Neural progenitor cell (in vitro differentiated cells): Measurements from ENCODE around the gene S100A4. TPM values are rescaled to one million over a fixed set of nuclear protein-coding genes. Genes with fewer than 3 reads are reported as not detected.

Experiments used
- DNase-seq: peaks from one replicate; pipeline ENCODE4 v3.0.0-alpha.2; 2016; ENCODE audit warnings: low spot score
- H2AFZ ChIP-seq: fragments of 200-600 bp; sonication (generic); replicated peaks from 2 replicates; pipeline ENCODE4 v1.6.1; 2016; ENCODE audit warnings: antibody characterized with exemption
- H3F3A ChIP-seq: fragments of 200-600 bp; sonication (generic); 2 replicates; pipeline ENCODE4 v1.6.1; 2016; ENCODE audit warnings: antibody characterized with exemption, low read depth
- H3K27ac ChIP-seq: fragments of 200-600 bp; sonication (generic); 2 replicates; pipeline ENCODE4 v1.5.1; 2016; ENCODE audit warnings: mild to moderate bottlenecking
- H3K27me3 ChIP-seq: fragments of 200-600 bp; sonication (generic); 2 replicates; pipeline ENCODE4 v1.6.1; 2016; ENCODE audit warnings: mild to moderate bottlenecking, moderate library complexity
- H3K36me3 ChIP-seq: fragments of 200-600 bp; sonication (generic); 2 replicates; pipeline ENCODE4 v1.5.1; 2016
- H3K4me1 ChIP-seq: fragments of 200-600 bp; sonication (generic); 2 replicates; pipeline ENCODE4 v1.6.1; 2016; ENCODE audit warnings: mixed run types
- H3K4me2 ChIP-seq: fragments of 200-600 bp; sonication (generic); 2 replicates; pipeline ENCODE4 v1.6.1; 2016
- H3K4me3 ChIP-seq: fragments of 200-600 bp; sonication (generic); 2 replicates; pipeline ENCODE4 v1.5.1; 2016
- H3K79me2 ChIP-seq: fragments of 200-600 bp; sonication (generic); 2 replicates; pipeline ENCODE4 v1.6.1; 2016; ENCODE audit warnings: low read depth
- H3K9ac ChIP-seq: fragments of 200-600 bp; sonication (generic); 2 replicates; pipeline ENCODE4 v1.6.1; 2016
- H3K9me3 ChIP-seq: fragments of 200-600 bp; sonication (generic); 2 replicates; pipeline ENCODE4 v1.5.1; 2016; ENCODE audit warnings: low read depth
- H4K20me1 ChIP-seq: fragments of 200-600 bp; sonication (generic); 2 replicates; pipeline ENCODE4 v1.6.1; 2016; ENCODE audit warnings: low read depth
- H3K27ac Mint-ChIP-seq: 3 replicates; pipeline ENCODE4 v1.8.0; 2021; ENCODE audit warnings: mixed read lengths
- H3K27me3 Mint-ChIP-seq: 2 replicates; pipeline ENCODE4 v1.8.0; 2022; ENCODE audit warnings: low read depth, mild to moderate bottlenecking, inconsistent platforms, moderate library complexity, mixed read lengths; ENCODE audit not compliant: insufficient read depth
- H3K36me3 Mint-ChIP-seq: 3 replicates; pipeline ENCODE4 v1.8.0; 2021; ENCODE audit warnings: mixed read lengths
- H3K4me1 Mint-ChIP-seq: 3 replicates; pipeline ENCODE4 v1.8.0; 2021; ENCODE audit warnings: mixed read lengths
- H3K4me3 Mint-ChIP-seq: 3 replicates; pipeline ENCODE4 v1.8.0; 2021; ENCODE audit warnings: mild to moderate bottlenecking, moderate library complexity, mixed read lengths
- H3K9me3 Mint-ChIP-seq: 3 replicates; pipeline ENCODE4 v1.8.0; 2020; ENCODE audit warnings: mixed read lengths
- EZH2 ChIP-seq: fragments of 200-600 bp; sonication (generic); IDR thresholded peaks from 2 replicates; pipeline ENCODE4 v1.6.1; 2017; ENCODE audit warnings: antibody characterized with exemption, mild to moderate bottlenecking, moderate library complexity
- EZH2phosphoT487 ChIP-seq: fragments of 200-600 bp; sonication (generic); IDR thresholded peaks from 2 replicates; pipeline ENCODE4 v1.6.1; 2017; ENCODE audit warnings: antibody characterized with exemption
- total RNA-seq: library from RNA; depleted of rRNA; stranded (reverse); fragments of >200 nt; gene quantifications from 2 replicates; pipeline ENCODE4 v1.2.3, GENCODE V29; 2015; ENCODE audit warnings: low replicate concordance
- TF ChIP-seq, protein P1 (sequence below): fragments of 200-600 bp; sonication (generic); IDR thresholded peaks from 2 replicates; pipeline ENCODE4 v1.5.1; 2017; ENCODE audit warnings: antibody characterized with exemption, mild to moderate bottlenecking

S100A4 gene
- total RNA-seq, 1 donor from 2014 or later: 34.3 TPM

- Histone ChIP-seq H3K79me2 (no peaks in the 10 kb centered on the region), H2AFZ (peak overlapping the region; percentile 85)
- H3K27ac Mint-ChIP-seq: no peak overlapping the region
Observed at GRCh38 chr1:153510984-153511410, 34.6 kb downstream of the S100A4 start.

GRCh38 chr1:153509729-153510354, 35.8 kb downstream of the S100A4 start:
- Mint-ChIP-seq H3K27ac (no peak overlapping the region), H3K27me3 (peaks cover 3% of the 10 kb centered on the region), H3K4me3 (no peak overlapping the region), H3K9me3 (no peaks in the 10 kb centered on the region), H3K36me3 (no peaks in the 10 kb centered on the region), H3K4me1 (peaks cover 10% of the 10 kb centered on the region)
- Histone ChIP-seq H3F3A (peaks cover 3% of the 10 kb centered on the region), H3K9ac (no peak overlapping the region), H3K27ac (no peak overlapping the region), H3K4me3 (no peak overlapping the region), H3K27me3 (peaks cover 6% of the 10 kb centered on the region), H3K4me1 (no peaks in the 10 kb centered on the region), H4K20me1 (no peaks in the 10 kb centered on the region), H3K79me2 (no peaks in the 10 kb centered on the region), H3K4me2 (no peak overlapping the region), H3K36me3 (no peaks in the 10 kb centered on the region), H3K9me3 (no peaks in the 10 kb centered on the region), H2AFZ (no peak overlapping the region)
- TF ChIP-seq EZH2phosphoT487 (no peak), EZH2 (no peak)
- TF ChIP-seq, protein P1, sequence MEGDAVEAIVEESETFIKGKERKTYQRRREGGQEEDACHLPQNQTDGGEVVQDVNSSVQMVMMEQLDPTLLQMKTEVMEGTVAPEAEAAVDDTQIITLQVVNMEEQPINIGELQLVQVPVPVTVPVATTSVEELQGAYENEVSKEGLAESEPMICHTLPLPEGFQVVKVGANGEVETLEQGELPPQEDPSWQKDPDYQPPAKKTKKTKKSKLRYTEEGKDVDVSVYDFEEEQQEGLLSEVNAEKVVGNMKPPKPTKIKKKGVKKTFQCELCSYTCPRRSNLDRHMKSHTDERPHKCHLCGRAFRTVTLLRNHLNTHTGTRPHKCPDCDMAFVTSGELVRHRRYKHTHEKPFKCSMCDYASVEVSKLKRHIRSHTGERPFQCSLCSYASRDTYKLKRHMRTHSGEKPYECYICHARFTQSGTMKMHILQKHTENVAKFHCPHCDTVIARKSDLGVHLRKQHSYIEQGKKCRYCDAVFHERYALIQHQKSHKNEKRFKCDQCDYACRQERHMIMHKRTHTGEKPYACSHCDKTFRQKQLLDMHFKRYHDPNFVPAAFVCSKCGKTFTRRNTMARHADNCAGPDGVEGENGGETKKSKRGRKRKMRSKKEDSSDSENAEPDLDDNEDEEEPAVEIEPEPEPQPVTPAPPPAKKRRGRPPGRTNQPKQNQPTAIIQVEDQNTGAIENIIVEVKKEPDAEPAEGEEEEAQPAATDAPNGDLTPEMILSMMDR: peak; percentile 62
- DNase-seq: peak; percentile 60

More at GRCh38 chr1:153510984-153511410, 34.6 kb downstream of the S100A4 start:
- no peaks in the 10 kb centered on the region for H3K4me1 ChIP-seq
- peaks cover 6% of the 10 kb centered on the region for H3K27me3 ChIP-seq
- H3K4me2 ChIP-seq: no peak overlapping the region
- no peak for TF ChIP-seq EZH2phosphoT487
- TF ChIP-seq, protein P1: peak; percentile 96
- peak; percentile 92 for DNase-seq
- peaks cover 3% of the 10 kb centered on the region for H3F3A ChIP-seq
- H3K4me1 Mint-ChIP-seq: peaks cover 10% of the 10 kb centered on the region
- H3K9me3 ChIP-seq: no peaks in the 10 kb centered on the region
- no peaks in the 10 kb centered on the region for H3K36me3 ChIP-seq
- no peak overlapping the region for H3K9ac ChIP-seq
- no peak overlapping the region for H3K27ac ChIP-seq
- no peak overlapping the region for H3K4me3 Mint-ChIP-seq
- H3K36me3 Mint-ChIP-seq: no peaks in the 10 kb centered on the region
- H3K27me3 Mint-ChIP-seq: peaks cover 3% of the 10 kb centered on the region
- no peak overlapping the region for H3K4me3 ChIP-seq
- no peaks in the 10 kb centered on the region for H4K20me1 ChIP-seq
- H3K9me3 Mint-ChIP-seq: no peaks in the 10 kb centered on the region

DNA sequence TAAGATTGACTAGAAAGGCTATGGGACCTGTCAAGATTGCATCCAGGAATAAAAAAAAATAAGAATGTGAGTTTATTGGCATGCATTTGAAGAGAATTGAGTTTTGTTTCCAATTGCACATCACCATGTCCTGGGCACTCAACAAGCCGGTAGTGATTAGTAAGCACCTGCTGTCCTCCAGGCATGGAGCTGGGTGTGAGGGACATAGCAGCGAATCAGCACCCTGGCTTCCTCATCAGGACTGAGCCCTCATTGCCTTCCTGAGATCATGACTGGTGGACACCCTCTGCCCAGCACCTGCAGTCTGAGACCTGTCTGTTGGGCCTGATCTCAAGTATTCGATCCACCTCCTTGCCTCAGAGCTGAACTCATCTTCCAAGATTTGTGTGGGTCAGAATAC, 36.6 kb downstream of the S100A4 start:
- Histone ChIP-seq H3K4me2 (no peak overlapping the region), H3K9me3 (no peaks in the 10 kb centered on the region), H3K4me3 (no peak overlapping the region), H3K9ac (no peak overlapping the region), H2AFZ (no peak overlapping the region), H3K79me2 (no peaks in the 10 kb centered on the region), H3K4me1 (no peaks in the 10 kb centered on the region), H4K20me1 (no peaks in the 10 kb centered on the region), H3K36me3 (no peaks in the 10 kb centered on the region), H3K27me3 (peaks cover 6% of the 10 kb centered on the region), H3K27ac (no peak overlapping the region), H3F3A (peaks cover 3% of the 10 kb centered on the region)
- peaks cover 3% of the 10 kb centered on the region for H3K27me3 Mint-ChIP-seq
- no peak overlapping the region for H3K4me3 Mint-ChIP-seq
- no peak for DNase-seq
- no peaks in the 10 kb centered on the region for H3K36me3 Mint-ChIP-seq
- TF ChIP-seq, protein P1: no peak
- TF ChIP-seq EZH2phosphoT487: no peak
- no peak for TF ChIP-seq EZH2
- H3K4me1 Mint-ChIP-seq: peaks cover 10% of the 10 kb centered on the region
- H3K27ac Mint-ChIP-seq: no peak overlapping the region
- no peaks in the 10 kb centered on the region for H3K9me3 Mint-ChIP-seq
